K562 (cell line): ENCODE results near the gene MED15. TPM values are rescaled to one million over a fixed set of nuclear protein-coding genes. Genes with fewer than 3 reads are reported as not detected.

Source experiments
- ARID1B ChIP-seq: fragments of 450-650 bp; IDR thresholded peaks from 2 replicates; pipeline ENCODE4 v1.6.1; 2016; ENCODE audit warnings: antibody characterized with exemption, mild to moderate bottlenecking, inconsistent platforms
- ATF7 ChIP-seq: fragments of 450-650 bp; IDR thresholded peaks from 2 replicates; pipeline ENCODE4 v1.7.1; 2014; ENCODE audit warnings: mild to moderate bottlenecking, moderate library complexity
- CBFA2T2 ChIP-seq: fragments of 450-650 bp; conservative IDR thresholded peaks from 2 replicates; pipeline ENCODE4 v1.6.1; 2017; ENCODE audit warnings: mild to moderate bottlenecking
- DNMT1 ChIP-seq: fragments of 450-650 bp; IDR thresholded peaks from 2 replicates; pipeline ENCODE4 v1.6.1; 2016; ENCODE audit warnings: antibody characterized with exemption, mild to moderate bottlenecking
- ELF2 ChIP-seq: fragments of 250-450 bp; sonication (Bioruptor Pico); IDR thresholded peaks from 2 replicates; pipeline ENCODE4 v1.5.0; 2021; ENCODE audit warnings: mild to moderate bottlenecking
- GABPA ChIP-seq: fragments of 200-800 bp; sonication (Bioruptor generic); conservative IDR thresholded peaks from 2 replicates; pipeline ENCODE4 v1.6.1; 2016; ENCODE audit warnings: low read depth, missing genetic modification characterization, missing compliant biosample characterization
- MCM3 ChIP-seq: fragments of 450-650 bp; IDR thresholded peaks from 2 replicates; pipeline ENCODE4 v1.6.1; 2016
- MYC ChIP-seq, 2 experiments: fragments of 250-450 bp in 1 of 2; sonication (Bioruptor Pico) in 1 of 2; IDR thresholded peaks; 2 replicates each; pipeline versions ENCODE4 v1.5.1 to v1.6.1; 2012 to 2021; ENCODE audit warnings: low read depth in 2 of 2, borderline replicate concordance in 1 of 2, improper control_type of control experiment in 1 of 2, low read length in 1 of 2, mild to moderate bottlenecking in 1 of 2, moderate library complexity in 1 of 2
- NR4A1 ChIP-seq, 2 experiments: fragments of 250-450 bp in 1 of 2; fragments of 450-650 bp in 1 of 2; sonication (Bioruptor Pico) in 1 of 2; IDR thresholded peaks; 2 replicates each; pipeline versions ENCODE4 v1.4.0 to v1.6.1; 2016 to 2020; ENCODE audit warnings: mild to moderate bottlenecking in 2 of 2, missing compliant biosample characterization in 1 of 2, missing genetic modification characterization in 1 of 2, moderate library complexity in 1 of 2
- PML ChIP-seq: IDR thresholded peaks from 2 replicates; pipeline ENCODE4 v1.6.1; 2012; ENCODE audit warnings: low read length, inconsistent platforms
- POLR3G ChIP-seq: IDR thresholded peaks from 2 replicates; pipeline ENCODE4 v1.6.1; 2011; ENCODE audit not compliant: insufficient read length, insufficient replicate concordance; ENCODE audit errors: extremely low read depth
- PURB ChIP-seq: sonication (generic); formaldehyde crosslinking; IDR thresholded peaks from 2 replicates; pipeline ENCODE4 v1.9.0; 2021; ENCODE audit warnings: low read depth, mild to moderate bottlenecking, missing genetic modification reagents
- RB1 ChIP-seq: fragments of 450-650 bp; IDR thresholded peaks from 2 replicates; pipeline ENCODE4 v1.6.1; 2017; ENCODE audit warnings: low read depth, mild to moderate bottlenecking
- RBBP5 ChIP-seq: fragments of 200-600 bp; sonication (generic); IDR thresholded peaks from 2 replicates; pipeline ENCODE4 v1.6.1; 2012; ENCODE audit warnings: borderline replicate concordance, mild to moderate bottlenecking, low read length, control low read depth, inconsistent platforms; ENCODE audit not compliant: insufficient read depth, poor library complexity, severe bottlenecking
- SIN3A ChIP-seq, 2 experiments: fragments of 150-350 bp in 1 of 2; IDR thresholded peaks; 2 replicates each; pipeline ENCODE4 v1.6.1; 2011 to 2016; ENCODE audit warnings: borderline replicate concordance in 2 of 2, low read depth in 2 of 2, low read length in 2 of 2, mild to moderate bottlenecking in 2 of 2, moderate library complexity in 2 of 2; ENCODE audit not compliant: control insufficient read depth in 1 of 2
- SMAD3 ChIP-seq: fragments of 450-650 bp; formaldehyde crosslinking; conservative IDR thresholded peaks from 2 replicates; pipeline ENCODE4 v1.4.0; 2020; ENCODE audit warnings: mild to moderate bottlenecking
- SMC3 ChIP-seq: conservative IDR thresholded peaks from 2 replicates; pipeline ENCODE4 v1.6.1; 2011; ENCODE audit warnings: low read depth, low read length, improper control_type of control experiment; ENCODE audit not compliant: insufficient read depth
- SOX6 ChIP-seq: fragments of 450-650 bp; IDR thresholded peaks from 2 replicates; pipeline ENCODE4 v1.6.1; 2014; ENCODE audit warnings: mild to moderate bottlenecking
- TCF3 ChIP-seq: sonication (generic); formaldehyde crosslinking; IDR thresholded peaks from 2 replicates; pipeline ENCODE4 v1.4.0; 2020; ENCODE audit warnings: mild to moderate bottlenecking, missing genetic modification reagents
- ZBTB8A ChIP-seq: fragments of 450-650 bp; IDR thresholded peaks from 2 replicates; pipeline ENCODE4 v1.6.1; 2018; ENCODE audit warnings: mild to moderate bottlenecking, moderate library complexity; ENCODE audit not compliant: partially characterized antibody
- ZNF146 ChIP-seq: IDR thresholded peaks from one replicate; pipeline ENCODE4 v1.6.1; 2018; ENCODE audit warnings: missing compliant biosample characterization; ENCODE audit not compliant: unreplicated experiment
- ZNF444 ChIP-seq: fragments of 250-450 bp; sonication (Bioruptor Pico); IDR thresholded peaks from 2 replicates; pipeline ENCODE4 v1.4.0; 2020; ENCODE audit warnings: mild to moderate bottlenecking, moderate library complexity
- ZNF668 ChIP-seq: fragments of 250-450 bp; sonication (Bioruptor Pico); IDR thresholded peaks from 2 replicates; pipeline ENCODE4 v1.8.0; 2022; ENCODE audit warnings: mild to moderate bottlenecking, inconsistent platforms
- ZNF830 ChIP-seq: fragments of 250-450 bp; sonication (Bioruptor Pico); IDR thresholded peaks from 2 replicates; pipeline ENCODE4 v1.5.0; 2021; ENCODE audit warnings: mild to moderate bottlenecking
- polyA plus RNA-seq, 8 experiments: library from polyadenylated mRNA; depleted of rRNA in 4 of 8; stranded (reverse) in 5 of 8; unstranded in 3 of 8; fragments of >200 nt; fragmentation: Nextera tagmentation in 2 of 8; fragmentation: Illumina TruSeq in 1 of 8; extraction: Ambion mirVana in 2 of 8; extraction: Trizol in 1 of 8; gene quantifications; 2 replicates each; pipeline versions ENCODE4 v1.2.1 to v1.2.3, GENCODE V29; 2011 to 2014; ENCODE audit warnings: inconsistent platforms in 1 of 8, missing spikeins in 1 of 8
- total RNA-seq, 7 experiments: library from RNA; depleted of rRNA in 6 of 7; stranded (reverse); fragments of >200 nt in 6 of 7; fragmentation: Illumina TruSeq in 2 of 7; extraction: Trizol in 2 of 7; gene quantifications; 2 replicates each; pipeline versions ENCODE4 v1.2.1 to v1.2.3, GENCODE V29; 2011 to 2021; ENCODE audit warnings: low replicate concordance in 1 of 7
- TF ChIP-seq, protein P1 (sequence below): fragments of 250-450 bp; sonication (Bioruptor Pico); IDR thresholded peaks from 2 replicates; pipeline ENCODE4 v1.5.0; 2020; ENCODE audit warnings: mild to moderate bottlenecking

Gene MED15
- total and polyA plus RNA-seq, 9 of the 15 experiments (the other 6 are each of a cell fraction or from before 2014, with no cell fraction given) = 4.0 to 271 (median 60.1) TPM

DNA sequence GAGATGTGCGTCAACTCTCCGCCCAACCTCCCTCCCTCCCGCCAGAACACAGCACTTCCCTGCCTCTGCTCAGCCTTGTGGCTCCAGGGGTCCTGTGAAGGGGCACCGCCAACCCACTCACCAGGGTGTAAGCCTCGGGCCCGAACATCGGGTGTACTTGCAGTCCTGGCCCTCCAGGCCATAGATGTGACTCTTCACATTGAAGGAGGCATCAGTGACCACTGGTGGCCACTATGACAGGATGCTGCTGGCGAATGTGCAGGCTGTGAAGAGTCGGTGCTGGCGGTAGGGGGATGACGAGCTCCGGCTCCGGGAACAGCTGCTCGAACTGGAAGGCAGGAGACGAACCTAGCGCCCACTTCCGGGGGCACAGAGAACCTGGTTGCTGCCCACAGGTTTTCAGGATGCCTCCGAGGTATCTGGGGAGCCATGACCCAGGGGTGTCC is 97.4 kb downstream of the MED15 start (continued):
- TF ChIP-seq, protein P1, sequence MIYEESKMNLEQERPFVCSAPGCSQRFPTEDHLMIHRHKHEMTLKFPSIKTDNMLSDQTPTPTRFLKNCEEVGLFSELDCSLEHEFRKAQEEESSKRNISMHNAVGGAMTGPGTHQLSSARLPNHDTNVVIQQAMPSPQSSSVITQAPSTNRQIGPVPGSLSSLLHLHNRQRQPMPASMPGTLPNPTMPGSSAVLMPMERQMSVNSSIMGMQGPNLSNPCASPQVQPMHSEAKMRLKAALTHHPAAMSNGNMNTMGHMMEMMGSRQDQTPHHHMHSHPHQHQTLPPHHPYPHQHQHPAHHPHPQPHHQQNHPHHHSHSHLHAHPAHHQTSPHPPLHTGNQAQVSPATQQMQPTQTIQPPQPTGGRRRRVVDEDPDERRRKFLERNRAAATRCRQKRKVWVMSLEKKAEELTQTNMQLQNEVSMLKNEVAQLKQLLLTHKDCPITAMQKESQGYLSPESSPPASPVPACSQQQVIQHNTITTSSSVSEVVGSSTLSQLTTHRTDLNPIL (CRISPR knock-in tag) = no peak
- TF ChIP-seq RB1 (0 out of 2 replicates have a peak, but pooled peaks have one; percentile 2), CBFA2T2 (no peak), DNMT1 (no peak), PML (no peak), PURB (CRISPR knock-in tag) (no peak), ZNF444 (no peak), RBBP5 (no peak), SMC3 (peak; percentile 22), NR4A1 (CRISPR knock-in tag; IDR thresholded peaks at IDR 0.05) (no peak), NR4A1 (tag; IDR thresholded peaks at IDR 0.05) (no peak), ARID1B (no peak), ZNF146 (no peak), GABPA (tag) (no peak), SIN3A (IDR thresholded peaks at IDR 0.05; ENCODE audit: borderline replicate concordance in 2 of 2, control insufficient read depth in 1 of 2, low read depth in 2 of 2, low read length in 2 of 2) (0 out of 4 replicates have a peak, but pooled peaks of 1 of the 2 experiments have one; percentile 17), SMAD3 (CRISPR knock-in tag) (0 out of 2 replicates have a peak, but pooled peaks have one; percentile 33), POLR3G (no peak), ZNF830 (CRISPR knock-in tag) (peak; percentile 27; the same call in 1 of the 2 replicates), ELF2 (CRISPR knock-in tag) (peak; percentile 57; the same call in 1 of the 2 replicates), ZBTB8A (no peak), ZNF668 (CRISPR knock-in tag) (no peak), MCM3 (no peak), MYC (IDR thresholded peaks at IDR 0.05; ENCODE audit: low read depth, low read length) (no peak), MYC (CRISPR knock-in tag; IDR thresholded peaks at IDR 0.05; ENCODE audit: borderline replicate concordance, low read depth) (no peak), ATF7 (0 out of 2 replicates have a peak, but pooled peaks have one; percentile 25), SOX6 (no peak), TCF3 (CRISPR knock-in tag) (no peak)
